Astrocyte of the cerebellum (primary cell): ENCODE data around the gene CSF2.

ENCODE experiments used
- DNase-seq: peaks from one replicate; pipeline ENCODE4 v3.0.0-alpha.2; 2011; ENCODE audit warnings: low read depth
- H3K4me3 ChIP-seq: 2 replicates; pipeline ENCODE4 v1.5.1; 2011; ENCODE audit warnings: mild to moderate bottlenecking, low read depth, low read length, moderate library complexity
- CTCF ChIP-seq: IDR thresholded peaks from 2 replicates; pipeline ENCODE4 v1.5.1; 2012; ENCODE audit warnings: low read length, low read depth, moderate library complexity, mild to moderate bottlenecking; ENCODE audit errors: missing control alignments
- in situ Hi-C: cut with HindIII; loops from 2 replicates; pipeline ENCODE4 v1.10.0; 2017; ENCODE audit warnings: low sequenced_read_pairs

The CSF2 gene

GRCh38 chr5:132083071-132083678 is 9.6 kb downstream of the CSF2 start:
- in situ Hi-C loops = loop anchor here (5.0 kb wide), 1 partner anchor 59 kb away; no protein-coding TSS in a partner anchor
- DNase-seq = no peak
- no peak for TF ChIP-seq CTCF
- no peak overlapping the region for H3K4me3 ChIP-seq

GRCh38 chr5:132085686-132086085 is 12.1 kb downstream of the CSF2 start:
- DNase-seq = no peak
- H3K4me3 ChIP-seq = no peak overlapping the region
- in situ Hi-C loops = no loop called here
- TF ChIP-seq CTCF = no peak

- H3K4me3 ChIP-seq = no peak overlapping the region
- DNase-seq = peak; percentile 70
- in situ Hi-C loops = no loop called here
- no peak for TF ChIP-seq CTCF
Observed at GRCh38 chr5:132086277-132086794, 12.7 kb downstream of the CSF2 start.

GRCh38 chr5:132087176-132087575 is 13.6 kb downstream of the CSF2 start:
- in situ Hi-C loops = no loop called here
- DNase-seq = no peak
- TF ChIP-seq CTCF = no peak
- H3K4me3 ChIP-seq = no peak overlapping the region

- H3K4me3 ChIP-seq = no peak overlapping the region
- no peak for TF ChIP-seq CTCF
- no peak for DNase-seq
- in situ Hi-C loops = no loop called here
Observed at GRCh38 chr5:132087661-132088060, 14.1 kb downstream of the CSF2 start.

- DNase-seq = no peak
- in situ Hi-C loops = no loop called here
- TF ChIP-seq CTCF = no peak
Observed at GRCh38 chr5:132089363-132089762, 15.8 kb downstream of the CSF2 start.

GRCh38 chr5:132090107-132090506 is 16.5 kb downstream of the CSF2 start:
- peak; percentile 83 for DNase-seq
- in situ Hi-C loops = no loop called here
- TF ChIP-seq CTCF = no peak

More at GRCh38 chr5:132089363-132089762, 15.8 kb downstream of the CSF2 start:
- H3K4me3 ChIP-seq = no peak overlapping the region

More at GRCh38 chr5:132090107-132090506, 16.5 kb downstream of the CSF2 start:
- no peak overlapping the region for H3K4me3 ChIP-seq
